HepG2 (cell line): Measurements from ENCODE around the gene ZNF132. TPM values are rescaled to one million over a fixed set of nuclear protein-coding genes. Genes with fewer than 3 reads are reported as not detected.

Source experiments
- ATAC-seq: fragments of 200-7000 bp; cut with Tn5 transposase; 3 replicates; pipeline ENCODE4 v1.9.1; 2020; ENCODE audit warnings: mild to moderate bottlenecking, moderate library complexity
- BruUV-seq: library from RNA; stranded (reverse); fragments of 400-500 nt; replicated peaks from 2 replicates; lab custom pipeline; 2021; lab: Mats Ljungman, UMichigan
- CTCF ChIA-PET: fragments of 300-600 bp; formaldehyde crosslinking; extraction: SDS; loops from one replicate; lab custom pipeline; 2021; ENCODE audit warnings: low total read pairs, inconsistent platforms, low intra/inter-chr PET ratio; lab: Yijun Ruan, JAX
- POLR2A ChIA-PET: fragments of 350-600 bp; sonication (Branson Sonifier 250); formaldehyde crosslinking; loops from one replicate; lab custom pipeline; 2020; ENCODE audit warnings: antibody characterized with exemption, inconsistent platforms; lab: Yijun Ruan, JAX
- DNase-seq: peaks from one replicate; pipeline ENCODE4 v3.0.0-alpha.2; 2015; ENCODE audit warnings: low spot score
- FAIRE-seq: peaks from 3 replicates; lab custom pipeline; 2011; peaks lifted over from hg19 to GRCh38; lab: Jason Lieb, UNC
- H2AFZ ChIP-seq: one replicate; pipeline ENCODE4 v1.6.1; 2011; ENCODE audit warnings: low read length, inconsistent platforms
- H3K27ac ChIP-seq: fragments of 300-600 bp; 3 replicates; pipeline ENCODE4 v1.8.0; 2011; ENCODE audit warnings: mixed run types, mild to moderate bottlenecking, mixed read lengths, low read length, inconsistent platforms; ENCODE audit not compliant: insufficient read depth; ENCODE audit errors: extremely low read length
- H3K27me3 ChIP-seq, 2 experiments: fragments of 200-600 bp in 1 of 2; 2 replicates in 1 of 2; 3 replicates in 1 of 2; pipeline versions ENCODE4 v1.6.0 to v1.8.0; 2011; ENCODE audit warnings: low read length in 2 of 2, mild to moderate bottlenecking in 2 of 2, moderate library complexity in 2 of 2, inconsistent platforms in 1 of 2; ENCODE audit not compliant: insufficient read depth in 2 of 2, control insufficient read depth in 1 of 2
- H3K36me3 ChIP-seq, 2 experiments: fragments of 200-600 bp in 1 of 2; replicated peaks in 1 of 2; 2 replicates in 1 of 2; 3 replicates in 1 of 2; pipeline versions ENCODE4 v1.5.1 to v1.8.0; 2011; ENCODE audit warnings: low read length in 2 of 2, inconsistent platforms in 1 of 2; ENCODE audit not compliant: insufficient read depth in 2 of 2, control insufficient read depth in 1 of 2
- H3K4me1 ChIP-seq: 2 replicates; pipeline ENCODE4 v1.5.1; 2012; ENCODE audit warnings: low read length, inconsistent platforms; ENCODE audit not compliant: insufficient read depth
- H3K4me2 ChIP-seq: 2 replicates; pipeline ENCODE4 v1.6.0; 2011; ENCODE audit warnings: low read depth, low read length, inconsistent platforms
- H3K4me3 ChIP-seq, 3 experiments: fragments of 200-600 bp in 1 of 3; sonication (generic), shearing (Covaris generic) in 1 of 3; replicated peaks in 1 of 3; 2 replicates each; pipeline ENCODE4 v1.5.1; 2011 to 2016; ENCODE audit warnings: low read length in 3 of 3, inconsistent platforms in 2 of 3, low read depth in 2 of 3, mild to moderate bottlenecking in 2 of 3, control low read depth in 1 of 3, mixed read lengths in 1 of 3; ENCODE audit not compliant: insufficient read depth in 1 of 3
- H3K79me2 ChIP-seq: one replicate; pipeline ENCODE4 v1.6.1; 2011; ENCODE audit warnings: low read length, inconsistent platforms; ENCODE audit not compliant: insufficient read depth
- H3K9ac ChIP-seq: 2 replicates; pipeline ENCODE4 v1.6.0; 2011; ENCODE audit warnings: mild to moderate bottlenecking, low read depth, low read length, inconsistent platforms; ENCODE audit not compliant: insufficient read depth
- H3K9me3 ChIP-seq: 2 replicates; pipeline ENCODE4 v1.5.1; 2012; ENCODE audit warnings: mild to moderate bottlenecking, low read length
- H4K20me1 ChIP-seq: 2 replicates; pipeline ENCODE4 v1.6.0; 2011; ENCODE audit warnings: inconsistent platforms, mild to moderate bottlenecking, low read length, moderate library complexity; ENCODE audit not compliant: insufficient read depth
- ADNP ChIP-seq: sonication (generic); formaldehyde crosslinking; IDR thresholded peaks from 2 replicates; pipeline ENCODE4 v1.4.0; 2020; ENCODE audit warnings: missing genetic modification reagents
- ATF7 ChIP-seq, 2 experiments: fragments of 450-650 bp in 1 of 2; sonication (generic) in 1 of 2; formaldehyde crosslinking in 1 of 2; IDR thresholded peaks; 2 replicates each; pipeline versions ENCODE4 v1.4.0 to v1.6.1; 2016 to 2020; ENCODE audit warnings: antibody characterized with exemption in 1 of 2, mild to moderate bottlenecking in 1 of 2, missing genetic modification reagents in 1 of 2
- EEA1 ChIP-seq: sonication (generic); formaldehyde crosslinking; IDR thresholded peaks from 2 replicates; pipeline ENCODE4 v1.5.1; 2020; ENCODE audit warnings: mild to moderate bottlenecking, missing genetic modification reagents, borderline replicate concordance
- GTF3A ChIP-seq: sonication (generic); formaldehyde crosslinking; conservative IDR thresholded peaks from 2 replicates; pipeline ENCODE4 v1.4.0; 2020; ENCODE audit warnings: mild to moderate bottlenecking, missing genetic modification reagents
- IRX3 ChIP-seq: sonication (generic); formaldehyde crosslinking; IDR thresholded peaks from 2 replicates; pipeline ENCODE4 v1.8.1; 2023; ENCODE audit warnings: mild to moderate bottlenecking, low read depth, missing genetic modification reagents, borderline replicate concordance
- NR2F1 ChIP-seq, 2 experiments: fragments of 450-650 bp in 1 of 2; formaldehyde crosslinking in 1 of 2; IDR thresholded peaks; 2 replicates each; pipeline versions ENCODE4 v1.5.0 to v1.6.1; 2016 to 2020; ENCODE audit warnings: mild to moderate bottlenecking in 1 of 2, missing compliant biosample characterization in 1 of 2, missing genetic modification reagents in 1 of 2, moderate library complexity in 1 of 2
- PAWR ChIP-seq: sonication (generic); formaldehyde crosslinking; IDR thresholded peaks from 2 replicates; pipeline ENCODE4 v1.4.0; 2020; ENCODE audit warnings: missing genetic modification reagents, mild to moderate bottlenecking, borderline replicate concordance
- POLR2G ChIP-seq: fragments of 200-400 bp; formaldehyde crosslinking; IDR thresholded peaks from 2 replicates; pipeline ENCODE4 v1.6.1; 2018; ENCODE audit warnings: mild to moderate bottlenecking, low read depth, low read length, moderate library complexity
- TEAD3 ChIP-seq: optimal IDR thresholded peaks from 2 replicates; pipeline ENCODE3; 2016; ENCODE audit warnings: borderline replicate concordance
- ZBTB3 ChIP-seq: sonication (generic); formaldehyde crosslinking; IDR thresholded peaks from 2 replicates; pipeline ENCODE4 v1.4.0; 2020; ENCODE audit warnings: low read depth, mild to moderate bottlenecking, moderate library complexity, missing genetic modification reagents, borderline replicate concordance
- ZBTB7A ChIP-seq: sonication (generic); formaldehyde crosslinking; IDR thresholded peaks from 2 replicates; pipeline ENCODE4 v1.8.0; 2022; ENCODE audit warnings: mild to moderate bottlenecking, missing genetic modification reagents
- ZC3H4 ChIP-seq: sonication (generic); formaldehyde crosslinking; IDR thresholded peaks from 2 replicates; pipeline ENCODE4 v1.4.0; 2020; ENCODE audit warnings: missing genetic modification reagents, borderline replicate concordance
- ZNF430 ChIP-seq: sonication (generic); formaldehyde crosslinking; IDR thresholded peaks from 2 replicates; pipeline ENCODE4 v1.9.0; 2021; ENCODE audit warnings: mild to moderate bottlenecking, missing genetic modification reagents
- ZNF501 ChIP-seq: sonication (generic); formaldehyde crosslinking; IDR thresholded peaks from 2 replicates; pipeline ENCODE4 v1.5.1; 2020; ENCODE audit warnings: mild to moderate bottlenecking, moderate library complexity, missing genetic modification reagents
- ZNF589 ChIP-seq: sonication (generic); formaldehyde crosslinking; conservative IDR thresholded peaks from 2 replicates; pipeline ENCODE4 v1.8.0; 2022; ENCODE audit warnings: mild to moderate bottlenecking, moderate library complexity, missing genetic modification reagents
- ZNF775 ChIP-seq: sonication (generic); formaldehyde crosslinking; IDR thresholded peaks from 2 replicates; pipeline ENCODE4 v1.4.0; 2020; ENCODE audit warnings: missing genetic modification reagents, mild to moderate bottlenecking, moderate library complexity, borderline replicate concordance
- WGBS: methylation state at CpG from one replicate; pipeline ENCODE4 v1.1.6; 2017; ENCODE audit warnings: low lambda C conversion rate; 5-methylcytosine and 5-hydroxymethylcytosine counted together
- in situ Hi-C: cut with HindIII; loops from 2 replicates; pipeline ENCODE4 v1.10.0; 2017; ENCODE audit warnings: low pct_unique_long_range_greater_than_20kb; ENCODE audit not compliant: extremely low pct_ligation_motif_present
- intact Hi-C: fragments of 100-400 bp; cut with micrococcal nuclease; formaldehyde crosslinking; loops from one replicate; pipeline ENCODE4 v1.10.0; 2022; ENCODE audit not compliant: unreplicated experiment
- polyA plus RNA-seq, 8 experiments: library from polyadenylated mRNA; depleted of rRNA in 3 of 8; stranded (reverse) in 7 of 8; unstranded in 1 of 8; fragments of >200 nt; fragmentation: Illumina TruSeq in 4 of 8; extraction: Trizol in 4 of 8; gene quantifications; 2 replicates each; pipeline versions ENCODE4 v1.2.1 to v1.2.3, GENCODE V29; 2011 to 2016; ENCODE audit warnings: low read depth in 4 of 8, missing spikeins in 1 of 8, mixed read lengths in 1 of 8; ENCODE audit not compliant: insufficient read depth in 1 of 8
- total RNA-seq, 5 experiments: library from RNA; depleted of rRNA; stranded (reverse); fragments of >200 nt; fragmentation: Illumina TruSeq; extraction: Trizol; gene quantifications; 2 replicates each; pipeline ENCODE4 v1.2.3, GENCODE V29; 2016; ENCODE audit warnings: low read depth in 1 of 5
- TF ChIP-seq, protein P1 (sequence below): sonication (generic); formaldehyde crosslinking; IDR thresholded peaks from 2 replicates; pipeline ENCODE4 v1.4.0; 2020; ENCODE audit warnings: mild to moderate bottlenecking, missing genetic modification reagents, borderline replicate concordance

Gene ZNF132
- total and polyA plus RNA-seq, 2 of the 13 experiments (the other 11 are each of a cell fraction or from before 2014, with no cell fraction given): not detected

DNA sequence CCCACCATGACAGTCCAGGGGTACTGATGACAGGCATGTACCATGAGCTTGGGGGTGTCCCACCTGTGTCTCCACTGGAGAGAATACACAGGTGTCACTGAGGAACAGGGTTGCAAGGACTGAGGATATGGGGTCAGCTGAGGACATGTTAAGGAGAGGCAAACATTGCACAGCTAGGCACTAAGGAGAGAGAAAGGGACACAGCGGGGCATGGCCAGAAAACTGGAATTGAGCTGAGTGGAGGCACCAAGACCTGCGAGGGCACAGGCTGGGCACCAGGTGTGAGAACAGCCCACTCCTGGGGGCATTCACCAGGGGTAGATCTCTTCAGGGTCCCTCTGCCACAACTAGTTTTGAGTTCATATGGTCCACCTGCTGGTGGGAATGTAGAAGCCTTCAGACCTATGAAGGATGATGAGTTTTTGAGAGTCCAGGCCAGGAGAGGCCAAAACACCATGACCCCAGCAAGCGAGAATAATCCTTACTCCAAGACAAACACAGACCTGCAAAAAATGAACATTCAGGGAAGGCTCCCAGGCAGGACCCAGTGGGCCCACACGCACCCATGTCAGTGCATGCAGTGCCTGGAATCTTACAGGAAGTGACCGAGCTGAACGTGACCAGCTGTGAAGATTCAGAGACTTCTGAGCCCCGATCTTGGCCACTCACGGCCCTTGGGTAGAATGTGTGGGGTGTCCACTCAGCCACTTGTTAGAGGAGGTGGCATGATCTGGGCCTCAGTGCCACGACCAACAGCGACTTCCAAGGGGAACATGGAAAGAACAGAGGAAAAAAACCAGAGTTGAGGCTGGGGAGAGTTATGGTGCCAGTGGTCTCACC is 32.9 kb downstream of the ZNF132 start:
- H3K27me3 ChIP-seq: no peaks in the 10 kb centered on the region; a peak in 1 of 5 replicates
- H3K27ac ChIP-seq: peak overlapping the region; percentile 85
- no TSS peak for BruUV-seq
- H4K20me1 ChIP-seq: no peaks in the 10 kb centered on the region
- WGBS: 18% methylated on average over 10 of the region's 10 CpGs
- intact Hi-C loops: loop anchor here (5.0 kb wide), 3 partner anchors 45 to 80 kb away; partner anchors contain the start of genes ZNF324, ZNF324B and ZSCAN22
- peaks cover 23% of the 10 kb centered on the region for H3K79me2 ChIP-seq
- peak; percentile 86 for FAIRE-seq
- no peaks in the 10 kb centered on the region for H3K9me3 ChIP-seq
- peaks cover 45% of the 10 kb centered on the region for H3K4me1 ChIP-seq
- H3K4me2 ChIP-seq: peak overlapping the region; percentile 93
- ATAC-seq: peak; percentile 41
- no peaks in the 10 kb centered on the region for H3K36me3 ChIP-seq
- peak overlapping the region; percentile 89 to 98 (median 95) for H3K4me3 ChIP-seq
- DNase-seq: peak; percentile 58
- H3K9ac ChIP-seq: peak overlapping the region; percentile 89
- H2AFZ ChIP-seq: no peak overlapping the region
- ChIA-PET CTCF (no interaction called here), POLR2A (interaction anchor here (0.6 to 1.3 kb wide), 4 partner anchors 16 to 54 kb away, joined by 3 to 5 read pairs (median 3); partner anchors contain the start of genes A1BG and ZNF497)
- in situ Hi-C loops: no loop called here
- TF ChIP-seq ZNF775 (CRISPR knock-in tag): 0 out of 2 replicates have a peak, but pooled peaks have one; percentile 41
- TF ChIP-seq ATF7 (IDR thresholded peaks at IDR 0.05): no peak
- no peak for TF ChIP-seq ATF7 (CRISPR knock-in tag; IDR thresholded peaks at IDR 0.05)
- TF ChIP-seq GTF3A (CRISPR knock-in tag): peak; percentile 59; the same call in 1 of the 2 replicates
- 0 out of 4 replicates have a peak, but pooled peaks of 1 of the 2 experiments have one; percentile 16 for TF ChIP-seq NR2F1 (CRISPR knock-in tag; IDR thresholded peaks at IDR 0.05)
- TF ChIP-seq IRX3 (CRISPR knock-in tag): 0 out of 2 replicates have a peak, but pooled peaks have one; percentile 42
- TF ChIP-seq ZBTB3 (CRISPR knock-in tag): no peak
- TF ChIP-seq ZBTB7A (CRISPR knock-in tag): peak; percentile 56; the same call in 1 of the 2 replicates
- peak; percentile 82 for TF ChIP-seq ZNF430 (CRISPR knock-in tag)
- TF ChIP-seq ZNF501 (CRISPR knock-in tag): peak; percentile 0; the same call in 1 of the 2 replicates
- TF ChIP-seq ZNF589 (CRISPR knock-in tag): 0 out of 2 replicates have a peak, but pooled peaks have one; percentile 57
- TF ChIP-seq PAWR (CRISPR knock-in tag): 0 out of 2 replicates have a peak, but pooled peaks have one; percentile 37
- TF ChIP-seq EEA1 (CRISPR knock-in tag): no peak
- TF ChIP-seq, protein P1, sequence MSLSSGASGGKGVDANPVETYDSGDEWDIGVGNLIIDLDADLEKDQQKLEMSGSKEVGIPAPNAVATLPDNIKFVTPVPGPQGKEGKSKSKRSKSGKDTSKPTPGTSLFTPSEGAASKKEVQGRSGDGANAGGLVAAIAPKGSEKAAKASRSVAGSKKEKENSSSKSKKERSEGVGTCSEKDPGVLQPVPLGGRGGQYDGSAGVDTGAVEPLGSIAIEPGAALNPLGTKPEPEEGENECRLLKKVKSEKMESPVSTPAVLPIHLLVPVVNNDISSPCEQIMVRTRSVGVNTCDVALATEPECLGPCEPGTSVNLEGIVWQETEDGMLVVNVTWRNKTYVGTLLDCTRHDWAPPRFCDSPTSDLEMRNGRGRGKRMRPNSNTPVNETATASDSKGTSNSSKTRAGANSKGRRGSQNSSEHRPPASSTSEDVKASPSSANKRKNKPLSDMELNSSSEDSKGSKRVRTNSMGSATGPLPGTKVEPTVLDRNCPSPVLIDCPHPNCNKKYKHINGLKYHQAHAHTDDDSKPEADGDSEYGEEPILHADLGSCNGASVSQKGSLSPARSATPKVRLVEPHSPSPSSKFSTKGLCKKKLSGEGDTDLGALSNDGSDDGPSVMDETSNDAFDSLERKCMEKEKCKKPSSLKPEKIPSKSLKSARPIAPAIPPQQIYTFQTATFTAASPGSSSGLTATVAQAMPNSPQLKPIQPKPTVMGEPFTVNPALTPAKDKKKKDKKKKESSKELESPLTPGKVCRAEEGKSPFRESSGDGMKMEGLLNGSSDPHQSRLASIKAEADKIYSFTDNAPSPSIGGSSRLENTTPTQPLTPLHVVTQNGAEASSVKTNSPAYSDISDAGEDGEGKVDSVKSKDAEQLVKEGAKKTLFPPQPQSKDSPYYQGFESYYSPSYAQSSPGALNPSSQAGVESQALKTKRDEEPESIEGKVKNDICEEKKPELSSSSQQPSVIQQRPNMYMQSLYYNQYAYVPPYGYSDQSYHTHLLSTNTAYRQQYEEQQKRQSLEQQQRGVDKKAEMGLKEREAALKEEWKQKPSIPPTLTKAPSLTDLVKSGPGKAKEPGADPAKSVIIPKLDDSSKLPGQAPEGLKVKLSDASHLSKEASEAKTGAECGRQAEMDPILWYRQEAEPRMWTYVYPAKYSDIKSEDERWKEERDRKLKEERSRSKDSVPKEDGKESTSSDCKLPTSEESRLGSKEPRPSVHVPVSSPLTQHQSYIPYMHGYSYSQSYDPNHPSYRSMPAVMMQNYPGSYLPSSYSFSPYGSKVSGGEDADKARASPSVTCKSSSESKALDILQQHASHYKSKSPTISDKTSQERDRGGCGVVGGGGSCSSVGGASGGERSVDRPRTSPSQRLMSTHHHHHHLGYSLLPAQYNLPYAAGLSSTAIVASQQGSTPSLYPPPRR (CRISPR knock-in tag): 0 out of 2 replicates have a peak, but pooled peaks have one; percentile 31
- TF ChIP-seq ADNP (CRISPR knock-in tag): no peak
- peak; percentile 98 for TF ChIP-seq TEAD3
- TF ChIP-seq ZC3H4: no peak
- 0 out of 2 replicates have a peak, but pooled peaks have one; percentile 29 for TF ChIP-seq POLR2G
